OCI-LY1 (cell line): ENCODE measurements around the gene BAG3.

ENCODE experiments used
- H2AFZ ChIP-seq: fragments of 200-600 bp; sonication (generic), shearing (Covaris generic); 2 replicates; pipeline ENCODE4 v1.6.0; 2014; ENCODE audit warnings: antibody characterized with exemption, mild to moderate bottlenecking, low read length
- H3F3A ChIP-seq: fragments of 200-600 bp; sonication (generic), shearing (Covaris generic); 2 replicates; pipeline ENCODE4 v1.6.0; 2014; ENCODE audit warnings: mild to moderate bottlenecking, antibody characterized with exemption, low read length, moderate library complexity; ENCODE audit not compliant: insufficient read depth
- H3K27ac ChIP-seq: fragments of 200-600 bp; sonication (generic); 2 replicates; pipeline ENCODE4 v1.5.1; 2014; ENCODE audit warnings: low read length, mixed run types, mild to moderate bottlenecking, low read depth; ENCODE audit not compliant: poor library complexity, severe bottlenecking
- H3K27me3 ChIP-seq: fragments of 200-600 bp; sonication (generic); 2 replicates; pipeline ENCODE4 v1.6.0; 2014; ENCODE audit warnings: antibody characterized with exemption, mild to moderate bottlenecking, low read length, moderate library complexity; ENCODE audit not compliant: insufficient read depth
- H3K36me3 ChIP-seq: fragments of 200-600 bp; sonication (generic); 2 replicates; pipeline ENCODE4 v1.6.1; 2014; ENCODE audit warnings: mild to moderate bottlenecking, antibody characterized with exemption, low read length, moderate library complexity, mixed read lengths; ENCODE audit not compliant: insufficient read depth
- H3K4me1 ChIP-seq: fragments of 200-600 bp; sonication (generic); 2 replicates; pipeline ENCODE4 v1.5.1; 2014; ENCODE audit warnings: mild to moderate bottlenecking, low read length, moderate library complexity; ENCODE audit not compliant: insufficient read depth, severe bottlenecking
- H3K4me2 ChIP-seq: fragments of 200-600 bp; sonication (generic), shearing (Covaris generic); 2 replicates; pipeline ENCODE4 v1.6.1; 2014; ENCODE audit warnings: low read length
- H3K4me3 ChIP-seq: fragments of 200-600 bp; sonication (generic); 2 replicates; pipeline ENCODE4 v1.5.1; 2014; ENCODE audit warnings: low read length, low read depth, mild to moderate bottlenecking, mixed read lengths; ENCODE audit not compliant: poor library complexity, severe bottlenecking
- H3K79me2 ChIP-seq: fragments of 200-600 bp; shearing (Covaris generic); 2 replicates; pipeline ENCODE4 v1.6.1; 2016; ENCODE audit warnings: mixed run types, low read length, mixed read lengths; ENCODE audit not compliant: insufficient read depth
- H3K9ac ChIP-seq: fragments of 200-600 bp; sonication (generic), shearing (Covaris generic); 2 replicates; pipeline ENCODE4 v1.6.1; 2014; ENCODE audit warnings: mild to moderate bottlenecking, low read length, mixed read lengths
- H3K9me2 ChIP-seq: fragments of 200-600 bp; sonication (generic), shearing (Covaris generic); 2 replicates; pipeline ENCODE4 v1.6.1; 2014; ENCODE audit warnings: low read depth, mild to moderate bottlenecking, low read length, mixed read lengths
- H3K9me3 ChIP-seq: fragments of 200-600 bp; shearing (Covaris generic); 2 replicates; pipeline ENCODE4 v1.6.1; 2014; ENCODE audit warnings: low read length, mixed read lengths
- H4K20me1 ChIP-seq: fragments of 200-600 bp; sonication (generic), shearing (Covaris generic); 2 replicates; pipeline ENCODE4 v1.6.0; 2016; ENCODE audit warnings: mild to moderate bottlenecking, low read length; ENCODE audit not compliant: insufficient read depth
- CTCF ChIP-seq: fragments of 200-600 bp; sonication (generic), shearing (Covaris generic); IDR thresholded peaks from 2 replicates; pipeline ENCODE4 v1.5.1; 2017; ENCODE audit warnings: mild to moderate bottlenecking, antibody characterized with exemption, low read length, moderate library complexity, mixed read lengths
- EZH2 ChIP-seq: fragments of 200-600 bp; sonication (generic), shearing (Covaris generic); IDR thresholded peaks from 2 replicates; pipeline ENCODE4 v1.8.0; 2017; ENCODE audit warnings: borderline replicate concordance, mixed run types, mild to moderate bottlenecking, antibody characterized with exemption, low read length, moderate library complexity, mixed read lengths

The BAG3 gene

GRCh38 chr10:119677126-119677525 is 25.9 kb downstream of the BAG3 start:
- Histone ChIP-seq H3K9ac (no peak overlapping the region), H3K27ac (no peak overlapping the region), H2AFZ (no peak overlapping the region), H3K27me3 (peaks cover 3% of the 10 kb centered on the region; the same call in 1 of the 2 replicates), H3K9me2 (no peaks in the 10 kb centered on the region), H3K4me2 (no peak overlapping the region), H3K4me3 (no peak overlapping the region), H3K9me3 (no peaks in the 10 kb centered on the region), H4K20me1 (no peaks in the 10 kb centered on the region), H3K36me3 (no peaks in the 10 kb centered on the region), H3K4me1 (no peaks in the 10 kb centered on the region), H3F3A (no peaks in the 10 kb centered on the region), H3K79me2 (no peaks in the 10 kb centered on the region)
- TF ChIP-seq EZH2 (no peak), CTCF (no peak)

- no peak overlapping the region for H3K4me2 ChIP-seq
- H2AFZ ChIP-seq, result no peak overlapping the region
- H3K27me3 ChIP-seq, result peaks cover 3% of the 10 kb centered on the region; the same call in 1 of the 2 replicates
- no peaks in the 10 kb centered on the region for H3F3A ChIP-seq
- no peak overlapping the region for H3K9ac ChIP-seq
- H3K9me3 ChIP-seq, result no peaks in the 10 kb centered on the region
- H3K4me3 ChIP-seq, result no peak overlapping the region
- no peaks in the 10 kb centered on the region for H3K79me2 ChIP-seq
- no peaks in the 10 kb centered on the region for H4K20me1 ChIP-seq
- H3K9me2 ChIP-seq, result no peaks in the 10 kb centered on the region
- no peak for TF ChIP-seq CTCF
- no peak for TF ChIP-seq EZH2
- H3K27ac ChIP-seq, result no peak overlapping the region
- no peaks in the 10 kb centered on the region for H3K4me1 ChIP-seq
- no peaks in the 10 kb centered on the region for H3K36me3 ChIP-seq
Observed at GRCh38 chr10:119677904-119678755, 26.9 kb downstream of the BAG3 start.

GRCh38 chr10:119679480-119679829 is 28.3 kb downstream of the BAG3 start:
- no peaks in the 10 kb centered on the region for H3K9me2 ChIP-seq
- H3K4me1 ChIP-seq, result no peaks in the 10 kb centered on the region
- peaks cover 3% of the 10 kb centered on the region; the same call in 1 of the 2 replicates for H3K27me3 ChIP-seq
- H4K20me1 ChIP-seq, result no peaks in the 10 kb centered on the region
- TF ChIP-seq EZH2, result no peak
- no peak for TF ChIP-seq CTCF
- no peaks in the 10 kb centered on the region for H3K9me3 ChIP-seq
- no peaks in the 10 kb centered on the region for H3K36me3 ChIP-seq
- no peak overlapping the region for H2AFZ ChIP-seq
- no peak overlapping the region for H3K27ac ChIP-seq
- no peaks in the 10 kb centered on the region for H3K79me2 ChIP-seq
- no peak overlapping the region for H3K4me3 ChIP-seq
- no peak overlapping the region for H3K9ac ChIP-seq
- no peaks in the 10 kb centered on the region for H3F3A ChIP-seq
- H3K4me2 ChIP-seq, result no peak overlapping the region
